ENCODE results near the gene WNT6. TPM values are rescaled to one million over a fixed set of nuclear protein-coding genes. Genes with fewer than 3 reads are reported as not detected.

WNT6 gene
- total and polyA plus RNA-seq, 2 of the 8 experiments (the other 6 are each of a cell fraction or from before 2014, with no cell fraction given) = not detected

DNA sequence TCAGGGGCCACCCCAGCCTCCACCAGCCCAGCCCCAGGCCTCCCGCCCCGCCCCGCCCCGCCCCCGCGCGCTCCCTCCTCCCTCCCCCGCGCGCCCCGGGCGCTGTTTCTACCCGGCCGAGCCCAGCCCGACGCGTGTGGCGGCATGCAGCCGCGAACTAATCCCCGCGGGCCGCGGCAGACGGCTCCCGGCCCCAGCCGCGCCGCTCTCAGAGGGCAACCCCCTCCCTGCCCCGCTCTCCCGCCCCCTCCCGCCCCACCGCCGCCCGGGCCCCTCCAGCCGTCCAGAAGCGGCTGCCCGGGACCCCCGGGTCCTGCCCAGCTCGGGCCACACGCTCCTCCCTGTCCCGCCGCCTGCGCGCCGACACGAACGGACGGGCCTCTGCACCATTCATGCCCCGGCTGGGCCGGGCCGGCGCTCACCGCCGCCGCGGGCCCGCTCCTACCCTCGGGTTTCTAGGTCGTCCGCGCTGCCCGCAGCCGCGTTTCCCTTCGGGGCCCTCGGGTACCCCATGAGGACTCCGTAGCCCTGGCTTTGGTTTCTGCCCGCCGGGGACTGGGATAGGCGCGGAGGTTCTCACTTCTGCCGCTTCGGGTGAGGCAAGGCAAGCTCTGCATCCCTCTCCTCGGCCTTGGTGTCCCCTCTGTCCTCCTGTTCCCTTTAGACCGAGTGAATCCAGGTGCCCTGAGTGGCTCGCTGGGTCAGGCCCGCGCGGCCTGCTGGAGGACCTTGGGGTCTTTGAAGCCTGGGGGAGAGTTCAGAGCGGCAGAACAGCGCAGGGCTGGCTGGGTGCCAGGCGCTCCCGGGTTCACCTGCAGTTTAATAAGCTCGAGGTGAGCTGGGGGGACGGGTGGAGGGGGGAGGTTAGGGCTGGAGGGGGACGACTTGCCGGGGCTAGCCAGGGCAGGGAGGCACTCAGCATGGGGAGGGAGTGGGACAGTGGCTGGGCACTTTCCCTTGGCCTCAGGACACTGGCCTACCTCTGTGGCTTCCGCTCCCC is 24.2 kb downstream of the WNT6 start (continued):
- TF ChIP-seq HDAC6 (IDR thresholded peaks at IDR 0.05; ENCODE audit: low read depth, low read length) = no peak
- TF ChIP-seq EZH2 (IDR thresholded peaks at IDR 0.05; ENCODE audit: low read depth, low read length, severe bottlenecking) = peak; percentile 95
- no peak for TF ChIP-seq TAF1 (IDR thresholded peaks at IDR 0.05; ENCODE audit: low read depth, low read length)
- no peak for TF ChIP-seq CREB1 (IDR thresholded peaks at IDR 0.05)
- peak; percentile 77 for TF ChIP-seq CTBP2 (IDR thresholded peaks at IDR 0.05; ENCODE audit: borderline replicate concordance, insufficient read depth, insufficient read length, low read length)
- TF ChIP-seq SP4 (IDR thresholded peaks at IDR 0.05; ENCODE audit: low read length) = no peak
- TF ChIP-seq, protein P1, sequence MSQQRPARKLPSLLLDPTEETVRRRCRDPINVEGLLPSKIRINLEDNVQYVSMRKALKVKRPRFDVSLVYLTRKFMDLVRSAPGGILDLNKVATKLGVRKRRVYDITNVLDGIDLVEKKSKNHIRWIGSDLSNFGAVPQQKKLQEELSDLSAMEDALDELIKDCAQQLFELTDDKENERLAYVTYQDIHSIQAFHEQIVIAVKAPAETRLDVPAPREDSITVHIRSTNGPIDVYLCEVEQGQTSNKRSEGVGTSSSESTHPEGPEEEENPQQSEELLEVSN (IDR thresholded peaks at IDR 0.05) = no peak
- TF ChIP-seq RNF2 (IDR thresholded peaks at IDR 0.05; ENCODE audit: borderline replicate concordance, low read depth, low read length, missing control alignments, poor library complexity, severe bottlenecking) = peak; percentile 92
- TF ChIP-seq, protein P2, sequence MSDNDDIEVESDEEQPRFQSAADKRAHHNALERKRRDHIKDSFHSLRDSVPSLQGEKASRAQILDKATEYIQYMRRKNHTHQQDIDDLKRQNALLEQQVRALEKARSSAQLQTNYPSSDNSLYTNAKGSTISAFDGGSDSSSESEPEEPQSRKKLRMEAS (IDR thresholded peaks at IDR 0.05) = no peak; the same call in 1 of the 2 replicates
- TF ChIP-seq BACH1 (IDR thresholded peaks at IDR 0.05; ENCODE audit: low read length) = no peak
- no peak for TF ChIP-seq TBP (IDR thresholded peaks at IDR 0.05; ENCODE audit: low read depth, low read length)
